Neural cell (in vitro differentiated cells): Measurements from ENCODE around the gene OBSCN. TPM values are rescaled to one million over a fixed set of nuclear protein-coding genes. Genes with fewer than 3 reads are reported as not detected.

Source experiments
- H2AFZ ChIP-seq: fragments of 200-600, 300-800 bp; sonication (generic), shearing (Covaris generic); 2 replicates; pipeline ENCODE4 v1.6.0; 2014; ENCODE audit warnings: low read depth, mild to moderate bottlenecking, antibody characterized with exemption, low read length, moderate library complexity
- H3F3A ChIP-seq: fragments of 200-600 bp; shearing (Covaris generic); 2 replicates; pipeline ENCODE4 v1.6.1; 2016; ENCODE audit warnings: mild to moderate bottlenecking, moderate library complexity, mixed read lengths, antibody characterized with exemption, low read length; ENCODE audit not compliant: insufficient read depth, poor library complexity, severe bottlenecking
- H3K27ac ChIP-seq: fragments of 200-600, 300-800 bp; sonication (generic), shearing (Covaris generic); 2 replicates; pipeline ENCODE4 v1.5.1; 2014; ENCODE audit warnings: mild to moderate bottlenecking, low read length, moderate library complexity
- H3K27me3 ChIP-seq: fragments of 300-800, 200-600 bp; sonication (generic), shearing (Covaris generic); 2 replicates; pipeline ENCODE4 v1.6.0; 2014; ENCODE audit warnings: mild to moderate bottlenecking, low read depth, low read length, moderate library complexity; ENCODE audit not compliant: insufficient read depth
- H3K36me3 ChIP-seq: fragments of 300-800, 200-600 bp; sonication (generic), shearing (Covaris generic); 2 replicates; pipeline ENCODE4 v1.5.1; 2014; ENCODE audit warnings: mild to moderate bottlenecking, antibody characterized with exemption, low read length, moderate library complexity; ENCODE audit not compliant: insufficient read depth
- H3K4me2 ChIP-seq: fragments of 300-800, 200-600 bp; sonication (generic), shearing (Covaris generic); 2 replicates; pipeline ENCODE4 v1.6.0; 2014; ENCODE audit warnings: mild to moderate bottlenecking, low read length
- H3K4me3 ChIP-seq: fragments of 300-800, 200-600 bp; sonication (generic), shearing (Covaris generic); 2 replicates; pipeline ENCODE4 v1.5.1; 2014; ENCODE audit warnings: mild to moderate bottlenecking, low read length, moderate library complexity
- H3K79me2 ChIP-seq: fragments of 200-600 bp; shearing (Covaris generic); replicated peaks from 2 replicates; pipeline ENCODE4 v1.6.0; 2014; ENCODE audit warnings: mild to moderate bottlenecking, low read length, moderate library complexity; ENCODE audit not compliant: insufficient read depth
- H3K9ac ChIP-seq: fragments of 300-800, 200-600 bp; sonication (generic), shearing (Covaris generic); 2 replicates; pipeline ENCODE4 v1.6.1; 2016; ENCODE audit warnings: mild to moderate bottlenecking, low read length, mixed read lengths
- H3K9me2 ChIP-seq: fragments of 200-600 bp; shearing (Covaris generic); 2 replicates; pipeline ENCODE4 v1.6.1; 2016; ENCODE audit warnings: mild to moderate bottlenecking, low read length, mixed read lengths; ENCODE audit not compliant: insufficient read depth
- H3K9me3 ChIP-seq: fragments of 200-600, 300-800 bp; sonication (generic), shearing (Covaris generic); 2 replicates; pipeline ENCODE4 v1.6.1; 2016; ENCODE audit warnings: mild to moderate bottlenecking, mixed run types, low read length, moderate library complexity, mixed read lengths
- H4K20me1 ChIP-seq: fragments of 200-600 bp; shearing (Covaris generic); 2 replicates; pipeline ENCODE4 v1.6.1; 2016; ENCODE audit warnings: mild to moderate bottlenecking, mixed run types; ENCODE audit not compliant: insufficient read depth
- EP300 ChIP-seq: fragments of 450-650 bp; conservative IDR thresholded peaks from 2 replicates; pipeline ENCODE4 v1.6.1; 2014; ENCODE audit warnings: antibody characterized with exemption, mild to moderate bottlenecking, moderate library complexity; ENCODE audit not compliant: poor library complexity, severe bottlenecking
- EZH2 ChIP-seq: fragments of 200-600, 300-800 bp; shearing (Covaris generic), sonication (generic); IDR thresholded peaks from 2 replicates; pipeline ENCODE4 v1.6.1; 2014; ENCODE audit warnings: antibody characterized with exemption, low read length, borderline replicate concordance, mild to moderate bottlenecking; ENCODE audit not compliant: insufficient read depth, poor library complexity, severe bottlenecking
- MXI1 ChIP-seq: fragments of 450-650 bp; conservative IDR thresholded peaks from 2 replicates; pipeline ENCODE4 v1.6.1; 2014; ENCODE audit warnings: antibody characterized with exemption, mild to moderate bottlenecking; ENCODE audit not compliant: poor library complexity, severe bottlenecking
- POLR2AphosphoS5 ChIP-seq: IDR thresholded peaks from 2 replicates; pipeline ENCODE4 v1.6.1; 2012
- RAD21 ChIP-seq: fragments of 450-650 bp; conservative IDR thresholded peaks from 2 replicates; pipeline ENCODE4 v1.6.1; 2014; ENCODE audit warnings: antibody characterized with exemption, mild to moderate bottlenecking, moderate library complexity
- SMC3 ChIP-seq: fragments of 450-650 bp; conservative IDR thresholded peaks from 2 replicates; pipeline ENCODE4 v1.6.1; 2014; ENCODE audit warnings: antibody characterized with exemption, mild to moderate bottlenecking, moderate library complexity; ENCODE audit not compliant: poor library complexity
- TAF1 ChIP-seq: IDR thresholded peaks from 2 replicates; pipeline ENCODE4 v1.6.1; 2012; ENCODE audit warnings: low read depth
- polyA plus RNA-seq: library from polyadenylated mRNA; depleted of rRNA; stranded (reverse); fragments of >200 nt; gene quantifications from 2 replicates; pipeline ENCODE4 v1.2.3, GENCODE V29; 2014
- TF ChIP-seq, protein P1 (sequence below): IDR thresholded peaks from 2 replicates; pipeline ENCODE4 v1.6.1; 2012; ENCODE audit warnings: borderline replicate concordance
- TF ChIP-seq, protein P2 (sequence below): fragments of 450-650 bp; IDR thresholded peaks from 2 replicates; pipeline ENCODE4 v1.5.1; 2014; ENCODE audit warnings: antibody characterized with exemption, mild to moderate bottlenecking, moderate library complexity; ENCODE audit not compliant: poor library complexity, severe bottlenecking

Gene OBSCN
- polyA plus RNA-seq, 1 donor from 2014 or later: 7.2 TPM

DNA sequence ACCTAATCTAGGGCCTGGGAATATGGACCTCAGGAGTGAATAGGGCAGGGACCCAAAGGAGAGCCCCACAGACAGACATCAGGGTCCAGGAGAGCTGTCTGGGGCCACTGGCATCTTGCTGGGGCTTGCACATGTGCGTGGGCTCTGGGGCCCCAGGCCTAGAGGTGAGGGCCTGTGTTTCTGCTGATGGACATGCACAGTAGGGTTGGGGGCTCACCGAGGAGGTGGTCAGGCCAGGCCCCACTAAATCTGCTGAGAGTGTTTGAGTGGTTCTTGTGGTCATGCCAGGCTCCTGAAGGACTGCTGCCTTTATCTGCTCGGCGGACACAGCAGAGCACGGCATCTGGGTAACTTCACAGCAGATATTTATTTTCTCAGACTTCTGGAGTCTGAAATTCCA, 87.4 kb downstream of the OBSCN start:
- H3K27ac ChIP-seq: no peak overlapping the region
- H3K79me2 ChIP-seq: no peaks in the 10 kb centered on the region
- H3K9ac ChIP-seq: no peak overlapping the region
- no peaks in the 10 kb centered on the region for H3K36me3 ChIP-seq
- H3K9me2 ChIP-seq: no peaks in the 10 kb centered on the region
- no peak overlapping the region for H3K4me3 ChIP-seq
- no peaks in the 10 kb centered on the region for H3F3A ChIP-seq
- H3K9me3 ChIP-seq: no peaks in the 10 kb centered on the region
- TF ChIP-seq POLR2AphosphoS5 (no peak), EZH2 (no peak), EP300 (no peak), MXI1 (no peak), RAD21 (no peak), TAF1 (no peak), SMC3 (no peak)
- TF ChIP-seq, protein P1, sequence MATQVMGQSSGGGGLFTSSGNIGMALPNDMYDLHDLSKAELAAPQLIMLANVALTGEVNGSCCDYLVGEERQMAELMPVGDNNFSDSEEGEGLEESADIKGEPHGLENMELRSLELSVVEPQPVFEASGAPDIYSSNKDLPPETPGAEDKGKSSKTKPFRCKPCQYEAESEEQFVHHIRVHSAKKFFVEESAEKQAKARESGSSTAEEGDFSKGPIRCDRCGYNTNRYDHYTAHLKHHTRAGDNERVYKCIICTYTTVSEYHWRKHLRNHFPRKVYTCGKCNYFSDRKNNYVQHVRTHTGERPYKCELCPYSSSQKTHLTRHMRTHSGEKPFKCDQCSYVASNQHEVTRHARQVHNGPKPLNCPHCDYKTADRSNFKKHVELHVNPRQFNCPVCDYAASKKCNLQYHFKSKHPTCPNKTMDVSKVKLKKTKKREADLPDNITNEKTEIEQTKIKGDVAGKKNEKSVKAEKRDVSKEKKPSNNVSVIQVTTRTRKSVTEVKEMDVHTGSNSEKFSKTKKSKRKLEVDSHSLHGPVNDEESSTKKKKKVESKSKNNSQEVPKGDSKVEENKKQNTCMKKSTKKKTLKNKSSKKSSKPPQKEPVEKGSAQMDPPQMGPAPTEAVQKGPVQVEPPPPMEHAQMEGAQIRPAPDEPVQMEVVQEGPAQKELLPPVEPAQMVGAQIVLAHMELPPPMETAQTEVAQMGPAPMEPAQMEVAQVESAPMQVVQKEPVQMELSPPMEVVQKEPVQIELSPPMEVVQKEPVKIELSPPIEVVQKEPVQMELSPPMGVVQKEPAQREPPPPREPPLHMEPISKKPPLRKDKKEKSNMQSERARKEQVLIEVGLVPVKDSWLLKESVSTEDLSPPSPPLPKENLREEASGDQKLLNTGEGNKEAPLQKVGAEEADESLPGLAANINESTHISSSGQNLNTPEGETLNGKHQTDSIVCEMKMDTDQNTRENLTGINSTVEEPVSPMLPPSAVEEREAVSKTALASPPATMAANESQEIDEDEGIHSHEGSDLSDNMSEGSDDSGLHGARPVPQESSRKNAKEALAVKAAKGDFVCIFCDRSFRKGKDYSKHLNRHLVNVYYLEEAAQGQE: no peak
- TF ChIP-seq, protein P2, sequence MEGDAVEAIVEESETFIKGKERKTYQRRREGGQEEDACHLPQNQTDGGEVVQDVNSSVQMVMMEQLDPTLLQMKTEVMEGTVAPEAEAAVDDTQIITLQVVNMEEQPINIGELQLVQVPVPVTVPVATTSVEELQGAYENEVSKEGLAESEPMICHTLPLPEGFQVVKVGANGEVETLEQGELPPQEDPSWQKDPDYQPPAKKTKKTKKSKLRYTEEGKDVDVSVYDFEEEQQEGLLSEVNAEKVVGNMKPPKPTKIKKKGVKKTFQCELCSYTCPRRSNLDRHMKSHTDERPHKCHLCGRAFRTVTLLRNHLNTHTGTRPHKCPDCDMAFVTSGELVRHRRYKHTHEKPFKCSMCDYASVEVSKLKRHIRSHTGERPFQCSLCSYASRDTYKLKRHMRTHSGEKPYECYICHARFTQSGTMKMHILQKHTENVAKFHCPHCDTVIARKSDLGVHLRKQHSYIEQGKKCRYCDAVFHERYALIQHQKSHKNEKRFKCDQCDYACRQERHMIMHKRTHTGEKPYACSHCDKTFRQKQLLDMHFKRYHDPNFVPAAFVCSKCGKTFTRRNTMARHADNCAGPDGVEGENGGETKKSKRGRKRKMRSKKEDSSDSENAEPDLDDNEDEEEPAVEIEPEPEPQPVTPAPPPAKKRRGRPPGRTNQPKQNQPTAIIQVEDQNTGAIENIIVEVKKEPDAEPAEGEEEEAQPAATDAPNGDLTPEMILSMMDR: no peak
- no peak overlapping the region for H2AFZ ChIP-seq
- H4K20me1 ChIP-seq: no peaks in the 10 kb centered on the region
- H3K27me3 ChIP-seq: no peaks in the 10 kb centered on the region
- H3K4me2 ChIP-seq: no peak overlapping the region

DNA sequence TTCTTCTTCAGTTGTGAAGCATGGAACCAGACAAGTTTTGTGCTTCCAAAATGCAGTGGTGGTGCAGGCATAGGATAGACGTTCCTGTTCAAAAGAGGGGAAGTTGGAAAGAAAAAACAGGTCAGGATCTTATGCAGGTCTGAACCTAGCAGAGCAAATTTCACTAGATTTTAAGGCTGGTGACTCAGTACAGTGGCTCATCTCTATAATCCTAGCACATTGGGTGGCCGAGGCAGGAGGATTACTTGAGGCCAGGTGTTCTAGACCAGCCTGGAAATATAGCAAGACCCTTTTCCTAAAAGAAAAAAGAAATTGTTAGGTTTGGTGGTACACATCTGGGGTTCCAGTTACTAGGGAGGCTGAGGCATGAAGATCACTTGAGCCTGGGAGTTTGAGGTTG, 88.1 kb downstream of the OBSCN start:
- no peaks in the 10 kb centered on the region for H3K9me3 ChIP-seq
- H3K36me3 ChIP-seq: no peaks in the 10 kb centered on the region
- H2AFZ ChIP-seq: no peak overlapping the region
- no peaks in the 10 kb centered on the region for H3K27me3 ChIP-seq
- no peaks in the 10 kb centered on the region for H3K79me2 ChIP-seq
- no peak overlapping the region for H3K4me3 ChIP-seq
- H4K20me1 ChIP-seq: no peaks in the 10 kb centered on the region
- no peak overlapping the region for H3K4me2 ChIP-seq
- TF ChIP-seq, protein P2: no peak
- TF ChIP-seq SMC3 (no peak), TAF1 (no peak), EZH2 (no peak), MXI1 (no peak), RAD21 (no peak), POLR2AphosphoS5 (no peak), EP300 (no peak)
- TF ChIP-seq, protein P1: no peak
- no peak overlapping the region for H3K9ac ChIP-seq
- H3K9me2 ChIP-seq: no peaks in the 10 kb centered on the region
- H3F3A ChIP-seq: no peaks in the 10 kb centered on the region
- no peak overlapping the region for H3K27ac ChIP-seq
